Keratinocyte (primary cell): ENCODE measurements around the gene KRT25. TPM values are rescaled to one million over a fixed set of nuclear protein-coding genes. Genes with fewer than 3 reads are reported as not detected.

Experiments
- DNase-seq: peaks from one replicate; pipeline ENCODE4 v3.0.0-alpha.2; 2011; ENCODE audit warnings: low read depth, missing footprints, low spot score
- FAIRE-seq: peaks from 2 replicates; lab custom pipeline; 2011; peaks lifted over from hg19 to GRCh38; lab: Jason Lieb, UNC
- H2AFZ ChIP-seq: 2 replicates; pipeline ENCODE4 v1.6.0; 2012; ENCODE audit warnings: low read length, control low read depth, inconsistent platforms; ENCODE audit not compliant: control insufficient read depth
- H3K27ac ChIP-seq: 2 replicates; pipeline ENCODE4 v1.5.1; 2011; ENCODE audit warnings: low read length; ENCODE audit not compliant: control insufficient read depth, insufficient read depth
- H3K27me3 ChIP-seq: 3 replicates; pipeline ENCODE4 v1.6.0; 2011; ENCODE audit warnings: low read length; ENCODE audit not compliant: control insufficient read depth, insufficient read depth; ENCODE audit errors: extremely low read depth
- H3K36me3 ChIP-seq, 2 experiments: 2 replicates in 1 of 2; 3 replicates in 1 of 2; pipeline ENCODE4 v1.5.1; 2011; ENCODE audit warnings: low read length in 2 of 2, mild to moderate bottlenecking in 1 of 2; ENCODE audit not compliant: control insufficient read depth in 2 of 2, insufficient read depth in 2 of 2; ENCODE audit errors: extremely low read depth in 1 of 2
- H3K4me1 ChIP-seq: 3 replicates; pipeline ENCODE4 v1.5.1; 2011; ENCODE audit warnings: low read length; ENCODE audit not compliant: control insufficient read depth, insufficient read depth; ENCODE audit errors: extremely low read depth
- H3K4me2 ChIP-seq: 3 replicates; pipeline ENCODE4 v1.6.0; 2011; ENCODE audit warnings: low read depth, low read length; ENCODE audit not compliant: control insufficient read depth, insufficient read depth; ENCODE audit errors: extremely low read depth
- H3K4me3 ChIP-seq, 3 experiments: fragments of 200-600 bp in 1 of 3; sonication (generic) in 1 of 3; 2 replicates in 2 of 3; 3 replicates in 1 of 3; pipeline ENCODE4 v1.5.1; 2011 to 2016; ENCODE audit warnings: low read length in 3 of 3, mild to moderate bottlenecking in 3 of 3, control low read depth in 2 of 3, inconsistent platforms in 1 of 3, low read depth in 1 of 3, mixed read lengths in 1 of 3, mixed run types in 1 of 3, moderate library complexity in 1 of 3; ENCODE audit not compliant: control insufficient read depth in 2 of 3, insufficient read depth in 2 of 3; ENCODE audit errors: extremely low read depth in 1 of 3
- H3K79me2 ChIP-seq: 2 replicates; pipeline ENCODE4 v1.6.0; 2012; ENCODE audit warnings: low read length; ENCODE audit not compliant: control insufficient read depth, insufficient read depth
- H3K9ac ChIP-seq: 3 replicates; pipeline ENCODE4 v1.6.0; 2011; ENCODE audit warnings: low read length; ENCODE audit not compliant: control insufficient read depth, insufficient read depth; ENCODE audit errors: extremely low read depth
- H3K9me1 ChIP-seq: 3 replicates; pipeline ENCODE4 v1.6.0; 2011; ENCODE audit warnings: low read length; ENCODE audit not compliant: control insufficient read depth, insufficient read depth; ENCODE audit errors: extremely low read depth
- H3K9me3 ChIP-seq: 2 replicates; pipeline ENCODE4 v1.5.1; 2012; ENCODE audit warnings: low read depth, low read length; ENCODE audit not compliant: control insufficient read depth
- H4K20me1 ChIP-seq: 3 replicates; pipeline ENCODE4 v1.6.0; 2011; ENCODE audit warnings: low read length; ENCODE audit not compliant: control insufficient read depth, insufficient read depth; ENCODE audit errors: extremely low read depth
- EZH2 ChIP-seq: IDR thresholded peaks from one replicate; pipeline ENCODE4 v1.6.1; 2012; ENCODE audit warnings: inconsistent platforms, mild to moderate bottlenecking, low read length, moderate library complexity
- dilution Hi-C: fragments of 300-500 bp; cut with MboI; formaldehyde crosslinking; loops from one replicate; pipeline ENCODE4 v1.7.0; 2020; ENCODE audit warnings: low sequenced_read_pairs; ENCODE audit not compliant: extremely low pct_ligation_motif_present
- polyA plus RNA-seq, 5 experiments: library from polyadenylated mRNA; depleted of rRNA in 3 of 5; stranded (reverse) in 3 of 5; stranded (forward) in 1 of 5; unstranded in 1 of 5; fragments of >200 nt; gene quantifications; 1 replicate in 1 of 5; 2 replicates in 3 of 5; 3 replicates in 1 of 5; pipeline versions ENCODE4 v1.2.1 to v1.2.3, GENCODE V29; 2011 to 2012; ENCODE audit warnings: missing spikeins in 2 of 5, low read depth in 1 of 5, low replicate concordance in 1 of 5
- TF ChIP-seq, protein P1 (sequence below), 3 experiments: IDR thresholded peaks in 1 of 3; conservative IDR thresholded peaks in 1 of 3; optimal IDR thresholded peaks in 1 of 3; 2 replicates in 2 of 3; 3 replicates in 1 of 3; pipeline versions ENCODE3 to v1.5.1; 2011; ENCODE audit warnings: low read length in 3 of 3, mild to moderate bottlenecking in 3 of 3, moderate library complexity in 2 of 3, control low read depth in 1 of 3, inconsistent platforms in 1 of 3; ENCODE audit not compliant: insufficient read depth in 2 of 3; ENCODE audit errors: extremely low read depth in 1 of 3

Gene KRT25
- polyA plus RNA-seq, 1 donor (not counting 4 experiments of a cell fraction or from before 2014, with no cell fraction given): not detected

DNA sequence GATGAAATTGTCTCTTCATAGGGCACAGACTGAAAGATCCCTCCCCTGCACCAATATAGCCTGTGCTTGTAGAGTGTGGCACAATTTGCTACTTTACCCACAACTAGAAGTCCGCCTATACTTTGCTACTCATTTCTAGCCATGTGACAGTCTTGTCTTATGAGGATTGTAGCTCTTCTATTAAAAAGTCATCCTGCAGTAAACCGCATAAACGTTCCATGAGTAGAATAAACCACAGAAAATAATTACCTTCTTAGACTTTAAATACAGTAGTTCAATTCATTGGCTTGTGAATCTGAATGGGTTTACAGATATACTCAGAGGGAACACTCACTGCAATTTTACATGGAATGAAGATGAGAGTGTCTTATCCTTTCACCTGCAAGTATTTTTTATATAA lies 22.8 kb upstream of the KRT25 start:
- no peaks in the 10 kb centered on the region for H3K36me3 ChIP-seq
- H3K79me2 ChIP-seq: no peaks in the 10 kb centered on the region
- no peak overlapping the region for H2AFZ ChIP-seq
- H3K9ac ChIP-seq: no peak overlapping the region
- no peaks in the 10 kb centered on the region for H3K9me3 ChIP-seq
- no peak overlapping the region for H3K4me2 ChIP-seq
- H3K27me3 ChIP-seq: peaks cover 4% of the 10 kb centered on the region
- no peaks in the 10 kb centered on the region for H4K20me1 ChIP-seq
- no peak for TF ChIP-seq EZH2
- TF ChIP-seq, protein P1, sequence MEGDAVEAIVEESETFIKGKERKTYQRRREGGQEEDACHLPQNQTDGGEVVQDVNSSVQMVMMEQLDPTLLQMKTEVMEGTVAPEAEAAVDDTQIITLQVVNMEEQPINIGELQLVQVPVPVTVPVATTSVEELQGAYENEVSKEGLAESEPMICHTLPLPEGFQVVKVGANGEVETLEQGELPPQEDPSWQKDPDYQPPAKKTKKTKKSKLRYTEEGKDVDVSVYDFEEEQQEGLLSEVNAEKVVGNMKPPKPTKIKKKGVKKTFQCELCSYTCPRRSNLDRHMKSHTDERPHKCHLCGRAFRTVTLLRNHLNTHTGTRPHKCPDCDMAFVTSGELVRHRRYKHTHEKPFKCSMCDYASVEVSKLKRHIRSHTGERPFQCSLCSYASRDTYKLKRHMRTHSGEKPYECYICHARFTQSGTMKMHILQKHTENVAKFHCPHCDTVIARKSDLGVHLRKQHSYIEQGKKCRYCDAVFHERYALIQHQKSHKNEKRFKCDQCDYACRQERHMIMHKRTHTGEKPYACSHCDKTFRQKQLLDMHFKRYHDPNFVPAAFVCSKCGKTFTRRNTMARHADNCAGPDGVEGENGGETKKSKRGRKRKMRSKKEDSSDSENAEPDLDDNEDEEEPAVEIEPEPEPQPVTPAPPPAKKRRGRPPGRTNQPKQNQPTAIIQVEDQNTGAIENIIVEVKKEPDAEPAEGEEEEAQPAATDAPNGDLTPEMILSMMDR (optimal IDR thresholded peaks at IDR 0.05 in 1 of 3, IDR thresholded peaks at IDR 0.05 in 1 of 3, conservative IDR thresholded peaks at IDR 0.05 in 1 of 3; ENCODE audit: extremely low read depth in 1 of 3, insufficient read depth in 2 of 3, low read length in 3 of 3): no peak
- dilution Hi-C loops: no loop called here
- DNase-seq (no peak), FAIRE-seq (no peak)
- no peak overlapping the region for H3K4me3 ChIP-seq
- no peak overlapping the region for H3K27ac ChIP-seq
- H3K9me1 ChIP-seq: no peaks in the 10 kb centered on the region
- peaks cover 4% of the 10 kb centered on the region for H3K4me1 ChIP-seq

DNA sequence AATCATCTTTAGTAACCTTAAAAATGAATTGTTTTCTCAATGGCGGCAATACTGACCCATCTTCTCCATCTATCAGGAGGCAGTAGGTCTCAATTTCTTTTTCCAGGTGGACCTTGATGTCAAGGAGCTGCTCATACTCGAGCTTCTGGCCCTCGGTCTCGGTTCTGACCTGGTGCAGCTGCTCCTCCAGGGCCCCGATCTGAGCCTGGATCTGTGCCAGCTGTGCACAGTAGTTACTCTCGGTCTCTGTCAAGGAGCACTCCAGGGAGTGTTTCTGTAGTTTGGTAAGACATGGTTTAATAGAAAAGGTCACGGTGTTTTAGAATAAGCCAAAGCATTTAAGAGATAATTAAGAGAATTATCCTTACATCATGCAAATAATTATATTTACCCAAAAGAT lies 22.3 kb upstream of the KRT25 start:
- Histone ChIP-seq H3K9me1 (no peaks in the 10 kb centered on the region), H4K20me1 (no peaks in the 10 kb centered on the region), H3K36me3 (no peaks in the 10 kb centered on the region), H3K27ac (no peak overlapping the region), H3K4me3 (no peak overlapping the region), H3K27me3 (peaks cover 4% of the 10 kb centered on the region), H2AFZ (no peak overlapping the region), H3K4me2 (no peak overlapping the region), H3K9me3 (no peaks in the 10 kb centered on the region), H3K9ac (no peak overlapping the region), H3K4me1 (peaks cover 4% of the 10 kb centered on the region), H3K79me2 (no peaks in the 10 kb centered on the region)
- DNase-seq (no peak), FAIRE-seq (no peak)
- no peak for TF ChIP-seq EZH2
- TF ChIP-seq, protein P1 (optimal IDR thresholded peaks at IDR 0.05 in 1 of 3, IDR thresholded peaks at IDR 0.05 in 1 of 3, conservative IDR thresholded peaks at IDR 0.05 in 1 of 3; ENCODE audit: extremely low read depth in 1 of 3, insufficient read depth in 2 of 3, low read length in 3 of 3): no peak
- dilution Hi-C loops: no loop called here
